Forelimb muscle (tissue), 1 donor: Measurements from ENCODE around the gene GPR65. TPM values are rescaled to one million over a fixed set of nuclear protein-coding genes. Genes with fewer than 3 reads are reported as not detected.

Experiments
- DNase-seq: peaks from one replicate; pipeline ENCODE4 v3.0.0-alpha.2; 2013; ENCODE audit warnings: low read depth
- polyA plus RNA-seq: library from polyadenylated mRNA; unstranded; fragments of 120-200 nt; gene quantifications from one replicate; pipeline ENCODE4 v1.2.1, GENCODE V29; 2013; ENCODE audit not compliant: insufficient read length

GPR65 gene
- polyA plus RNA-seq, result 0.39 TPM

GRCh38 chr14:88005050-88005481, at the start of gene GPR65:
Gene GPR65, plus strand, starts transcription at chr14:88005135. Its CDS starts 5,713 bp downstream, at chr14:88010848.
- DNase-seq, result no peak

GRCh38 chr14:87955501-87955900, 49.4 kb upstream of the GPR65 start:
- no peak for DNase-seq

GRCh38 chr14:87960013-87960787, 44.7 kb upstream of the GPR65 start:
- DNase-seq, result no peak

GRCh38 chr14:87961246-87961645, 43.7 kb upstream of the GPR65 start:
- no peak for DNase-seq

- no peak for DNase-seq
Measured at GRCh38 chr14:87966816-87967215, 38.1 kb upstream of the GPR65 start.

GRCh38 chr14:87967496-87967895, 37.4 kb upstream of the GPR65 start:
- no peak for DNase-seq

GRCh38 chr14:87971010-87971409, 33.9 kb upstream of the GPR65 start:
- no peak for DNase-seq

- no peak for DNase-seq
Measured at GRCh38 chr14:87975636-87976035, 29.3 kb upstream of the GPR65 start.

GRCh38 chr14:87979689-87980088, 25.2 kb upstream of the GPR65 start:
- no peak for DNase-seq

- DNase-seq, result no peak
Measured at GRCh38 chr14:87989221-87989955, 15.5 kb upstream of the GPR65 start.

- DNase-seq, result no peak
Measured at GRCh38 chr14:87989956-87990299, 15.0 kb upstream of the GPR65 start.

- DNase-seq, result no peak
Measured at GRCh38 chr14:87990682-87991081, 14.3 kb upstream of the GPR65 start.

GRCh38 chr14:87992346-87992717, 12.6 kb upstream of the GPR65 start:
- DNase-seq, result no peak

GRCh38 chr14:87992718-87993628, 12.0 kb upstream of the GPR65 start, which contains the start of gene GALC:
Gene GALC, minus strand, starts transcription at chr14:87993182. Its CDS starts 18 bp downstream, at chr14:87993164.
- peak; percentile 61 for DNase-seq

- no peak for DNase-seq
Measured at GRCh38 chr14:87994974-87995373, 10.0 kb upstream of the GPR65 start.

- DNase-seq, result no peak
Measured at GRCh38 chr14:87995500-87996290, 9.2 kb upstream of the GPR65 start.

GRCh38 chr14:87996291-87996592, 8.7 kb upstream of the GPR65 start:
- DNase-seq, result no peak

- DNase-seq, result no peak
Measured at GRCh38 chr14:87998482-87998881, 6.5 kb upstream of the GPR65 start.

- no peak for DNase-seq
Measured at GRCh38 chr14:87999277-87999676, 5.7 kb upstream of the GPR65 start.

GRCh38 chr14:88002421-88003075, 2.4 kb upstream of the GPR65 start:
- no peak for DNase-seq

- no peak for DNase-seq
Measured at GRCh38 chr14:88003425-88003824, 1.5 kb upstream of the GPR65 start.
